SK-N-MC (cell line): Measurements from ENCODE around the gene SLC17A8.
"Not testable (repeated sequence)": the region's sequence is repeated elsewhere in the genome, so short reads cannot be mapped to it uniquely, and the experiment has no call there.

Experiments used
- DNase-seq: peaks from one replicate; pipeline ENCODE4 v3.0.0-alpha.2; 2011; ENCODE audit warnings: low read depth, low spot score
- H3K27ac ChIP-seq: fragments of 200-600 bp; sonication (generic); 2 replicates; pipeline ENCODE4 v1.5.1; 2016; ENCODE audit warnings: mixed run types
- H3K36me3 ChIP-seq: fragments of 200-600 bp; sonication (generic); 2 replicates; pipeline ENCODE4 v1.6.1; 2017; ENCODE audit warnings: antibody characterized with exemption, low read length, mixed read lengths; ENCODE audit not compliant: insufficient read depth
- H3K4me3 ChIP-seq: fragments of 200-600 bp; sonication (generic); 2 replicates; pipeline ENCODE4 v1.5.1; 2016
- H3K9ac ChIP-seq: fragments of 200-600 bp; sonication (generic); 2 replicates; pipeline ENCODE4 v1.8.0; 2017; ENCODE audit warnings: mixed run types, mixed read lengths; ENCODE audit not compliant: insufficient read length
- H3K9me3 ChIP-seq: fragments of 200-600 bp; sonication (generic); 2 replicates; pipeline ENCODE4 v1.6.1; 2017; ENCODE audit warnings: low read depth, mild to moderate bottlenecking, antibody characterized with exemption, low read length, moderate library complexity, mixed read lengths
- EZH2 ChIP-seq: fragments of 200-600 bp; sonication (generic); IDR thresholded peaks from one replicate; pipeline ENCODE4 v1.6.1; 2017; ENCODE audit warnings: antibody characterized with exemption
- FOXP2 ChIP-seq: optimal IDR thresholded peaks from 2 replicates; pipeline ENCODE3; 2011; ENCODE audit warnings: mild to moderate bottlenecking, moderate library complexity; ENCODE audit not compliant: insufficient read depth; ENCODE audit errors: extremely low read length, control extremely low read depth
- POLR2AphosphoS5 ChIP-seq: IDR thresholded peaks from 2 replicates; pipeline ENCODE4 v1.6.1; 2012; ENCODE audit warnings: mild to moderate bottlenecking, low read depth, low read length, borderline replicate concordance

The SLC17A8 gene

GRCh38 chr12:100426145-100426544, 69.3 kb downstream of the SLC17A8 start:
- Histone ChIP-seq H3K9ac (no peak overlapping the region), H3K9me3 (no peaks in the 10 kb centered on the region), H3K4me3 (no peak overlapping the region), H3K27ac (no peak overlapping the region), H3K36me3 (no peaks in the 10 kb centered on the region)
- TF ChIP-seq EZH2 (no peak), POLR2AphosphoS5 (no peak), FOXP2 (no peak)
- no peak for DNase-seq

DNA sequence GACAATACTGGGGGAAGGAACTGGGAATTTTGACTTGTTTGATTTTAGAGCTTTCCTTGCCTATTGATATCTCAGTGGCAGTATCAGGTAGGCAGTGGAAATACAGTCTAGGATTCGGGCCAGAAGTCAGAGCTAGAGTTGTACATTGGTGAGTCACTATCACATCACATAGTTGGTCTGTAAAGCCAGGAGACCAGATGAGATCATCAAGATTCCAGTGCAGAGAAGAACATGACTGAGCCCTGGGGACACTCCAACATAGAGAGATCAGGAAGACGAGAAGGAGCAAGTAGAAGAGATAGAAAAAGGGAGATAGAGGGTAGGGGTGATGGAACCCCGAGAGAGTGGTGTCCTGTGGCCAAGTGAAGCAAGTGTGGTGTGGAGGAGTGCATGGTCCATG, 70.2 kb downstream of the SLC17A8 start:
- Histone ChIP-seq H3K4me3 (no peak overlapping the region), H3K9ac (no peak overlapping the region), H3K9me3 (no peaks in the 10 kb centered on the region), H3K27ac (no peak overlapping the region), H3K36me3 (no peaks in the 10 kb centered on the region)
- DNase-seq, result no peak
- TF ChIP-seq POLR2AphosphoS5, result no peak
- no peak for TF ChIP-seq FOXP2
- TF ChIP-seq EZH2, result no peak

- not testable (repeated sequence) for DNase-seq, H3K4me3 ChIP-seq, H3K27ac ChIP-seq, H3K9ac ChIP-seq, H3K9me3 ChIP-seq, H3K36me3 ChIP-seq
Measured at GRCh38 chr12:100430251-100430650, 73.4 kb downstream of the SLC17A8 start.

DNA sequence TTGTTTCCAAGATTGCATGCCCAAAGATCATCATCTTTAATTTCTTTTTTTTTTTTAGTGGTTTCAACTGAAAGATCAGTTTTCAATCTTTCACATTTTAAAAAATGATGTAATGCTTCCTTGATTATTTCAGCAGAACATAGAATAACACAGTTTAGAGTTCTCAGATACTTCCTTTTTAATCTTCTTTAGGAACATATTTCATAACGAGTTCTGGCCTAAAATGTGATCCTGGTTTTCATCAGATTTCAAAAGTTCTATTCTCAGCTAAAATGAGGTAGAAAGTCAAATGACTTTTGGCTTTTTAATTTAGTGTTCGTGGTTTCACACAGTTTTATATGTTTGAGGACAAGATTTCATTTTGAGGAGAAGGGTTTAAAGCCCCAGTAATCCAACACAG, 76.8 kb downstream of the SLC17A8 start:
- Histone ChIP-seq H3K9me3 (no peaks in the 10 kb centered on the region), H3K36me3 (no peaks in the 10 kb centered on the region), H3K4me3 (no peak overlapping the region), H3K9ac (no peak overlapping the region), H3K27ac (no peak overlapping the region)
- no peak for DNase-seq
- TF ChIP-seq FOXP2, result no peak
- TF ChIP-seq POLR2AphosphoS5, result no peak
- no peak for TF ChIP-seq EZH2

- TF ChIP-seq POLR2AphosphoS5 (no peak), EZH2 (no peak), FOXP2 (no peak)
- Histone ChIP-seq H3K9me3 (no peaks in the 10 kb centered on the region), H3K27ac (no peak overlapping the region), H3K9ac (no peak overlapping the region), H3K4me3 (no peak overlapping the region), H3K36me3 (no peaks in the 10 kb centered on the region)
- no peak for DNase-seq
Measured at GRCh38 chr12:100434177-100434576, 77.3 kb downstream of the SLC17A8 start.

GRCh38 chr12:100435957-100436356, 79.1 kb downstream of the SLC17A8 start:
- no peak overlapping the region for H3K9ac ChIP-seq
- no peak overlapping the region for H3K4me3 ChIP-seq
- TF ChIP-seq EZH2 (no peak), FOXP2 (no peak), POLR2AphosphoS5 (no peak)
- H3K27ac ChIP-seq, result no peak overlapping the region
- DNase-seq, result no peak
- no peaks in the 10 kb centered on the region for H3K36me3 ChIP-seq
- H3K9me3 ChIP-seq, result no peaks in the 10 kb centered on the region

- Histone ChIP-seq H3K9ac (no peak overlapping the region), H3K36me3 (no peaks in the 10 kb centered on the region)
- TF ChIP-seq EZH2 (no peak), POLR2AphosphoS5 (no peak)
Measured at GRCh38 chr12:100437038-100437841, 80.4 kb downstream of the SLC17A8 start.

GRCh38 chr12:100439797-100440196, 82.9 kb downstream of the SLC17A8 start:
- Histone ChIP-seq H3K9ac (no peak overlapping the region), H3K9me3 (no peaks in the 10 kb centered on the region), H3K27ac (no peak overlapping the region), H3K36me3 (no peaks in the 10 kb centered on the region), H3K4me3 (no peak overlapping the region)
- TF ChIP-seq EZH2, result no peak
- no peak for TF ChIP-seq POLR2AphosphoS5
- TF ChIP-seq FOXP2, result no peak
- DNase-seq, result no peak

More at GRCh38 chr12:100437038-100437841, 80.4 kb downstream of the SLC17A8 start:
- Histone ChIP-seq H3K27ac (no peak overlapping the region), H3K9me3 (no peaks in the 10 kb centered on the region), H3K4me3 (no peak overlapping the region)
- no peak for DNase-seq

- H3K36me3 ChIP-seq, result no peaks in the 10 kb centered on the region
- no peak for TF ChIP-seq FOXP2
- no peak for TF ChIP-seq EZH2
- TF ChIP-seq POLR2AphosphoS5, result no peak
- DNase-seq, result no peak
- H3K9me3 ChIP-seq, result no peaks in the 10 kb centered on the region
- no peak overlapping the region for H3K9ac ChIP-seq
- no peak overlapping the region for H3K4me3 ChIP-seq
- H3K27ac ChIP-seq, result no peak overlapping the region
Measured at GRCh38 chr12:100442403-100442802, 85.5 kb downstream of the SLC17A8 start.

DNA sequence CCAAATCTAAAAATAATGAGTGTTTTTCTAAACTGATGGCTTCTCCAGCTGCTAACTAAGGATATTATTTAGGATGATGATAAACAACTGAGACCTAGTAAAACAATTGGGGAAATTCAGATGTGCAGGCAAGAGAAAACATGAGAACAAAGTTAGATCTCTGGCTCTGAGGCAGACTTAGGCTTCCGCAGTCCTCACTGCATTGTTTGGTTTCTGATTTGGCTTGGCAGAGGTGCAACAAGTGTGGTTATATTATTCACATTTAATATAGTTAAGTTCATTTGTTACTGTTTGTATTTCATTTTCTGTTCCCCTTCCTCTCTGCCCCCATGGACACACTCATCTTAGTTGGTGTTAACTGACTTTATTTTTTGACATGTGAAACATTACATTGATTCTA, 86.6 kb downstream of the SLC17A8 start:
- Histone ChIP-seq H3K9me3 (no peaks in the 10 kb centered on the region), H3K4me3 (no peak overlapping the region), H3K36me3 (no peaks in the 10 kb centered on the region), H3K9ac (no peak overlapping the region), H3K27ac (no peak overlapping the region)
- TF ChIP-seq POLR2AphosphoS5 (no peak), FOXP2 (no peak), EZH2 (no peak)
- DNase-seq, result no peak
